Epithelial cell of proximal tubule (primary cell): ENCODE results near the gene COL5A3. TPM values are rescaled to one million over a fixed set of nuclear protein-coding genes. Genes with fewer than 3 reads are reported as not detected.
A peak's percentile ranks its signal among the peaks of the same experiment; 100 is the strongest.
"Not testable (repeated sequence)": the region's sequence is repeated elsewhere in the genome, so short reads cannot be mapped to it uniquely, and the experiment has no call there.

Source experiments
- DNase-seq: peaks from one replicate; pipeline ENCODE4 v3.0.0-alpha.2; 2011; ENCODE audit warnings: low read depth
- H3K4me3 ChIP-seq: 2 replicates; pipeline ENCODE4 v1.5.1; 2011; ENCODE audit warnings: low read depth, mild to moderate bottlenecking, low read length
- total RNA-seq: library from RNA; depleted of rRNA; stranded (reverse); fragments of >200 nt; gene quantifications from 2 replicates; pipeline ENCODE4 v1.2.3, GENCODE V29; 2015
- TF ChIP-seq, protein P1 (sequence below): conservative IDR thresholded peaks from 2 replicates; pipeline ENCODE4 v1.5.1; 2012; ENCODE audit warnings: low read depth, mild to moderate bottlenecking, low read length

COL5A3 gene
- total RNA-seq, 1 donor from 2014 or later, result 0.06 TPM

DNA sequence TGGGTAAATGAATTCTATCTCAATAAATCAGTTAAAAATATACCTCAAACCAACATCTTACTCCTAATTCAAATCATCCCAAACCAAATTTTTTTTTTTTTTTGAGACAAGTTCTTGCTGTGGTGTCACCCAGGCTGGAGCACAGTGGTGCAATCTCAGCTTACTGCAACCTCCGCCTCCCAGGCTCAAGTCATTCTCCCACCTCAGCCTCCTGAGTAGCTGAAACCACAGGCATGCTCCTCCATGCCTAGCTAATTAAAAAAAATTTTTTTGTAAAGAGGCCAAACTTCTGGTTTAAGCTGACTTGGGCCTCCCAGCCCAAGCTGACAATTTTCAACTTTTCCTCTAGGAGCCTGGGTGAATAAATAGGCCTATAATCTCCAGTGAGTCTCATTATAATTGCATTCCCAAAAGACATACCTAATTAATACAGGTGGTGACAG lies 51.9 kb downstream of the COL5A3 start:
- no peak for DNase-seq

DNA sequence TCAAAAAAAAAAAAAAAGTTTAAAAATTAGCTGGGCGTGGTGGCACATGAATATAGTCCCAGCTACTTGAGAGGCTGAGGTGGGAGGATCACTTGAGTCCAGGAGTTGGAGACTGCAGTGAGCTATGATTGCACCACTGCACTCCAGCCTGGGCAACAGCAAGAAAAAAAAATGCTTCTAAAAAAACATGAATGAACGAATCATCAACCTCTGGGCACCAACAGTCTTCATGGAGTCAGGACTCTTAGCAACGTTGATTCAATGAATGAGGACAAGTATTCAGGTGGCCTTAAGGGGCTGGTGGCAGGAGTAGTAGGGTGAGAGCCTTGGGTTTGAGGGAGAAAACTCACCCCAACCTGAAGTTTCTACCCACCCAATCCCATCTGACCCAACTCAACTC lies 53.3 kb downstream of the COL5A3 start:
- DNase-seq, result no peak
- TF ChIP-seq, protein P1, sequence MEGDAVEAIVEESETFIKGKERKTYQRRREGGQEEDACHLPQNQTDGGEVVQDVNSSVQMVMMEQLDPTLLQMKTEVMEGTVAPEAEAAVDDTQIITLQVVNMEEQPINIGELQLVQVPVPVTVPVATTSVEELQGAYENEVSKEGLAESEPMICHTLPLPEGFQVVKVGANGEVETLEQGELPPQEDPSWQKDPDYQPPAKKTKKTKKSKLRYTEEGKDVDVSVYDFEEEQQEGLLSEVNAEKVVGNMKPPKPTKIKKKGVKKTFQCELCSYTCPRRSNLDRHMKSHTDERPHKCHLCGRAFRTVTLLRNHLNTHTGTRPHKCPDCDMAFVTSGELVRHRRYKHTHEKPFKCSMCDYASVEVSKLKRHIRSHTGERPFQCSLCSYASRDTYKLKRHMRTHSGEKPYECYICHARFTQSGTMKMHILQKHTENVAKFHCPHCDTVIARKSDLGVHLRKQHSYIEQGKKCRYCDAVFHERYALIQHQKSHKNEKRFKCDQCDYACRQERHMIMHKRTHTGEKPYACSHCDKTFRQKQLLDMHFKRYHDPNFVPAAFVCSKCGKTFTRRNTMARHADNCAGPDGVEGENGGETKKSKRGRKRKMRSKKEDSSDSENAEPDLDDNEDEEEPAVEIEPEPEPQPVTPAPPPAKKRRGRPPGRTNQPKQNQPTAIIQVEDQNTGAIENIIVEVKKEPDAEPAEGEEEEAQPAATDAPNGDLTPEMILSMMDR, result no peak
- H3K4me3 ChIP-seq, result no peak overlapping the region

More for the DNA sequence above, 51.9 kb downstream of the COL5A3 start:
- H3K4me3 ChIP-seq, result no peak overlapping the region
- TF ChIP-seq, protein P1, result no peak

DNA sequence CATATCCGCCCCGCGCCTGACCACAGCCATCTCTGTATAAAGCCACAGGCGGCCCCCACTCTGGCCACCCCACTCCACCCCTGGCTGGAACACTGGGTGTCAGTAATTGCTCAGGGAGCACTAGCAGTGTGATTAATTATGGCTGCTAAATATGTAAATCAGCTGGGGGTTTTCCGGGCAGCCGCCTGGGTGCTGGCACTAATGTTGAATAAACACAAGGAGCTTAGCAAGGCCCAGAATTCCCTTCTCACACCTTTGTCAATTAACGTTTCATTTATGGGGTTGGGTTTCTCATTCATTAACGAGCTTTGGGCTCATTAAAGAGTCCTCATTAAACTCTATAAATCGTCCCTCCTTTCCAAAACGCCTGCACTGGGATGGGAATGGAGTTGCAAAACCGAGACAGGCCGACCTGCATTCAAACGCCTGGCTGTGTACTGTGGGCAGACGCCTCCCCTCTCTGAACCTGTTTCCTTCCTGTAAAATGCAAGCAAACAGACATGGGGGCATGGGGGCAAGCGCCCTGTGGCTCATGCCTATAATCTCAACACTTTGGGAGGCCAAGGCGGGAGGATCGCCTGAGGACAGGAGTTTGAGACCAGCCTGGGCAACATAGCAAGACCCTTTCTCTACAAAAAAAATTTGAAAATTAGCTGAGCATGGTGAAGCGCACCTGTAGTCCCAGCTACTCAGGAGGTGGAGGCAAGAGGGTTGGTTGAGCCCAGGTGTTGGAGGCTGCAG lies 56.3 kb downstream of the COL5A3 start:
- TF ChIP-seq, protein P1, result no peak
- no peak overlapping the region for H3K4me3 ChIP-seq
- no peak for DNase-seq

DNA sequence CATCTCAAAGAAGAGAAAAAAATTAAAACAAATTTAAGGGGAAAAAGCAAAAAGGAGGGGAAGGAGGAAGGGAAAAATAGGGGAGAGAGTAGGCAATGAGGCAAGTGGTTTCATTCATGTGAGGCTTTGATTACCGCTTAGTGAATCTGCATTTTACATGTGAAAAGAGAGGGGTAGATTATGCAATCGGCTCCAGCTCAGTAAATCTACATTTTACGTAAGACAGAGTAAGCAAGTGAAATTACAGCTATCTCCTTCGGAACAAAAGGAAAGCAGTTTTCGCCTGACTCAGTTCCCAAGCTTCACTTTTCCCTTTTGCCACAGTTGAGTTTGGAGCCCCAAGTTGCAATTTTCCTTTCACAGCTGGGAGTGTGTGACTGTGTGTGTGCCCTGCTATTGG lies 58.0 kb downstream of the COL5A3 start:
- H3K4me3 ChIP-seq, result no peak overlapping the region
- no peak for DNase-seq
- TF ChIP-seq, protein P1, result no peak

DNA sequence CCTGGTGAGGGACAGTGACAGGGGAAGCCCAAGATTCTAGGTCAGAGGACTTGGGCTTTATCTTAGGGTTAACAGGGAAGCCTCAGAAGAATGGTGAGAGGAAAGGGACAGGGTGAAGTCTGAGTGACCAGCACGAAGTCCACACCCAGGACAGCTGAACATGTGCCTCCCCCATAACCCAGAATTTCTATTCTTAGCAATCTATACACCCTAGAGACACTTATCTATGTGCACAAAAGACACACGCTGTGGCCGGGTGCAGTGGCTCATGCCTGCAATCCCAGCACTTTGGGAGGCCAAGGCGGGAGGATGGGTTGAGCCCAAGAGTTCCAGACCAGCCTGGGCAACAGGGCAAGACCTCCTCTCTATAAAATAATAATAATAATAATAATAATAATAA lies 62.9 kb downstream of the COL5A3 start:
- no peak overlapping the region for H3K4me3 ChIP-seq
- DNase-seq, result no peak
- TF ChIP-seq, protein P1, result no peak

DNA sequence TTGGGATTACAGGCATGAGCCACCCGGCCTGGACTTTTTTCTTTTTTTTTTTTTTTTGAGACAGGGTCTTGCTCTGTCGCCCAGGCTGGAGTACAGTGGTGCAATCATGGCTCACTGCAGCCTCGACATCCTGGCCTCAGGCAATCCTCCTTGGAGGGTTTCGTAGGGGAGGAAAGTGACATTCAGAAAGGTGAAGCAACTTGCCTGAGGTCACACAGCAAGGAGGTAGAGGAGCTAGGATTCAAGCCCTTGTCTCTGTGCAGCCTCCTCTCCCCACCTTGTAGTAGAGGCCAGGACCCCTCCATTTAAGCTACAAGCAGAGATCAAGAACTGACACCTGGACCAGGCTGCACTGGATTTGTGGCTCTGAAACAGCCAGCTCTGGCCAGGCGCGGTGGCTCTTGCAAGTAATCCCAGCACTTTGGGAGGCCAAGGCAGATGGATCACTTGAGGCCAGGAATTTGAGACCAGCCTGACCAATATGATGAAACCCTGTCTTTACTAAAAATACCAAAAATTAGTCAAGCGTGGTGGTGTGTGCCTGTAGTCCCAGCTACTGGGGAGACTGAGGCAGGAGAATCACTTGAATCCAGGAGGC lies 63.7 kb downstream of the COL5A3 start:
- not testable (repeated sequence) for DNase-seq, H3K4me3 ChIP-seq

DNA sequence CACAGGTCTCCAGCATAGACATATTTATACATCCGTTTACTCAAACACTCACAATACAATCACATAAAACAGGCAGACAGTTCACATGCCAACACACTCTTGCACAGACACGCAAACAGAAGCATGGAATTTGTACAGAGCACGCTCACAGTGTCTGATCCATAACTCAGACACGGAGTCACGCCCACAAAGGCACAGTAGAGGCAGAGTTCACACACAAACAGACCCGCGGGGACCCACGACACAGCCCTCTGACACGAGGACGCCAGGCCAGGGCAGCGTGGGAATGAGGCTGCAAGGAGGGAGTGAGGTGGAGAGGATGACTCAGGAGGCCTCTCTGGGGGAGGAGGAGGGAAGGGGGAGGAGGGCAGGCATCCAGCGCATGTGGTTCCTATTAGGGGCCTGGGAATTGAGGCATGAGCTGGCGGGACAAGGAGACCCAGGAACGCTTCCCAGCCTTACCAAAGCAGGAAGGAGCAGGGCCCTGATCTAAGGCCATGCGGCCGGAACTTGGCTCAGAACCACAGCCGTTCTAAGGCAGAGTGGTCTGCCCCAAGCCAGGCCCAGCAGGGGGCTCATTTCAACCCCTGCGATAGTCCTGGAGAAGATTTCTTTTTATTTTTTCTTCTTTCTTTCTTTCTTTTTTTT lies 64.9 kb downstream of the COL5A3 start:
- no peak overlapping the region for H3K4me3 ChIP-seq
- peak; percentile 47 for DNase-seq
- TF ChIP-seq, protein P1, result no peak
